Neural crest cell (in vitro differentiated cells): ENCODE data around the gene TCERG1L. TPM values are rescaled to one million over a fixed set of nuclear protein-coding genes. Genes with fewer than 3 reads are reported as not detected.
A peak's percentile ranks its signal among the peaks of the same experiment; 100 is the strongest.

Experiments
- DNase-seq: peaks from one replicate; pipeline ENCODE4 v3.0.0; 2021; ENCODE audit warnings: low read depth, mixed read lengths, low spot score
- H3K27ac Mint-ChIP-seq: one replicate; pipeline ENCODE4 v1.8.0; 2021; ENCODE audit warnings: mild to moderate bottlenecking, mixed read lengths; ENCODE audit not compliant: unreplicated experiment
- H3K27me3 Mint-ChIP-seq: 2 replicates; pipeline ENCODE4 v1.8.0; 2021; ENCODE audit warnings: low read depth, mild to moderate bottlenecking, mixed read lengths
- H3K36me3 Mint-ChIP-seq: 2 replicates; pipeline ENCODE4 v1.8.0; 2021; ENCODE audit warnings: low read depth, mild to moderate bottlenecking, mixed read lengths
- H3K4me1 Mint-ChIP-seq: 2 replicates; pipeline ENCODE4 v1.8.0; 2021; ENCODE audit warnings: mixed read lengths
- H3K4me3 Mint-ChIP-seq: one replicate; pipeline ENCODE4 v1.8.0; 2021; ENCODE audit warnings: mild to moderate bottlenecking, mixed read lengths
- H3K9me3 Mint-ChIP-seq: 2 replicates; pipeline ENCODE4 v1.8.0; 2021; ENCODE audit warnings: mixed read lengths
- CTCF ChIP-seq: fragments of 200-600 bp; sonication (generic); conservative IDR thresholded peaks from 2 replicates; pipeline ENCODE4 v1.5.0; 2021; ENCODE audit warnings: antibody characterized with exemption, mild to moderate bottlenecking
- total RNA-seq: library from RNA; stranded (reverse); gene quantifications from 2 replicates; pipeline ENCODE4 v1.2.1, GENCODE V29; 2021

Gene TCERG1L
- total RNA-seq, 1 donor from 2014 or later: 0.96 TPM

- Mint-ChIP-seq H3K4me1 (no peaks in the 10 kb centered on the region), H3K27me3 (no peaks in the 10 kb centered on the region), H3K4me3 (no peak overlapping the region), H3K36me3 (no peaks in the 10 kb centered on the region), H3K27ac (peak overlapping the region; percentile 57), H3K9me3 (no peaks in the 10 kb centered on the region)
- DNase-seq: no peak
- TF ChIP-seq CTCF: no peak
Observed at GRCh38 chr10:131162866-131163843, 148.4 kb downstream of the TCERG1L start.

- H3K4me1 Mint-ChIP-seq: no peaks in the 10 kb centered on the region
- H3K27ac Mint-ChIP-seq: no peak overlapping the region
- no peaks in the 10 kb centered on the region for H3K9me3 Mint-ChIP-seq
- no peaks in the 10 kb centered on the region for H3K36me3 Mint-ChIP-seq
- DNase-seq: no peak
- no peaks in the 10 kb centered on the region for H3K27me3 Mint-ChIP-seq
- H3K4me3 Mint-ChIP-seq: no peak overlapping the region
- TF ChIP-seq CTCF: no peak
Observed at GRCh38 chr10:131162211-131162610, 149.3 kb downstream of the TCERG1L start.

- no peak for TF ChIP-seq CTCF
- H3K9me3 Mint-ChIP-seq: no peaks in the 10 kb centered on the region
Observed at GRCh38 chr10:131161087-131161486, 150.4 kb downstream of the TCERG1L start.

GRCh38 chr10:131160219-131160875 is 151.2 kb downstream of the TCERG1L start:
- TF ChIP-seq CTCF: no peak
- Mint-ChIP-seq H3K36me3 (no peaks in the 10 kb centered on the region), H3K9me3 (no peaks in the 10 kb centered on the region), H3K4me1 (peaks cover 8% of the 10 kb centered on the region), H3K27me3 (peaks cover 9% of the 10 kb centered on the region), H3K27ac (no peak overlapping the region), H3K4me3 (no peak overlapping the region)
- DNase-seq: no peak

More at GRCh38 chr10:131161087-131161486, 150.4 kb downstream of the TCERG1L start:
- DNase-seq: no peak
- peaks cover 5% of the 10 kb centered on the region for H3K27me3 Mint-ChIP-seq
- no peak overlapping the region for H3K27ac Mint-ChIP-seq
- no peak overlapping the region for H3K4me3 Mint-ChIP-seq
- H3K4me1 Mint-ChIP-seq: peaks cover under 1% of the 10 kb centered on the region
- H3K36me3 Mint-ChIP-seq: no peaks in the 10 kb centered on the region

- no peak overlapping the region for H3K4me3 Mint-ChIP-seq
- H3K27ac Mint-ChIP-seq: no peak overlapping the region
- no peak for DNase-seq
- H3K9me3 Mint-ChIP-seq: no peaks in the 10 kb centered on the region
- H3K36me3 Mint-ChIP-seq: no peaks in the 10 kb centered on the region
- peaks cover 9% of the 10 kb centered on the region for H3K4me1 Mint-ChIP-seq
- H3K27me3 Mint-ChIP-seq: peaks cover 9% of the 10 kb centered on the region
- TF ChIP-seq CTCF: no peak
Observed at GRCh38 chr10:131159771-131160170, 151.8 kb downstream of the TCERG1L start.
